Right renal pelvis (tissue), 4 donors: ENCODE measurements around the gene IFIT2. TPM values are rescaled to one million over a fixed set of nuclear protein-coding genes. Genes with fewer than 3 reads are reported as not detected.
"Not testable (repeated sequence)": the region's sequence is repeated elsewhere in the genome, so short reads cannot be mapped to it uniquely, and the experiment has no call there.

Source experiments
- DNase-seq, 4 donors: peaks; one replicate each; pipeline ENCODE4 v3.0.0-alpha.2; 2013; ENCODE audit warnings: low read depth in 4 of 4, low spot score in 3 of 4, missing footprints in 1 of 4
- polyA plus RNA-seq, 4 donors: library from polyadenylated mRNA; unstranded; fragments of 120-200 nt; gene quantifications; one replicate each; pipeline ENCODE4 v1.2.1, GENCODE V29; 2013; ENCODE audit not compliant: insufficient read length in 4 of 4

The IFIT2 gene, protein sequence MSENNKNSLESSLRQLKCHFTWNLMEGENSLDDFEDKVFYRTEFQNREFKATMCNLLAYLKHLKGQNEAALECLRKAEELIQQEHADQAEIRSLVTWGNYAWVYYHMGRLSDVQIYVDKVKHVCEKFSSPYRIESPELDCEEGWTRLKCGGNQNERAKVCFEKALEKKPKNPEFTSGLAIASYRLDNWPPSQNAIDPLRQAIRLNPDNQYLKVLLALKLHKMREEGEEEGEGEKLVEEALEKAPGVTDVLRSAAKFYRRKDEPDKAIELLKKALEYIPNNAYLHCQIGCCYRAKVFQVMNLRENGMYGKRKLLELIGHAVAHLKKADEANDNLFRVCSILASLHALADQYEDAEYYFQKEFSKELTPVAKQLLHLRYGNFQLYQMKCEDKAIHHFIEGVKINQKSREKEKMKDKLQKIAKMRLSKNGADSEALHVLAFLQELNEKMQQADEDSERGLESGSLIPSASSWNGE
- polyA plus RNA-seq = 10 to 100 TPM in 2 of 4 donors, 1 to 10 TPM in 2; 7.5 to 10.9 (median 10.1) TPM

DNA sequence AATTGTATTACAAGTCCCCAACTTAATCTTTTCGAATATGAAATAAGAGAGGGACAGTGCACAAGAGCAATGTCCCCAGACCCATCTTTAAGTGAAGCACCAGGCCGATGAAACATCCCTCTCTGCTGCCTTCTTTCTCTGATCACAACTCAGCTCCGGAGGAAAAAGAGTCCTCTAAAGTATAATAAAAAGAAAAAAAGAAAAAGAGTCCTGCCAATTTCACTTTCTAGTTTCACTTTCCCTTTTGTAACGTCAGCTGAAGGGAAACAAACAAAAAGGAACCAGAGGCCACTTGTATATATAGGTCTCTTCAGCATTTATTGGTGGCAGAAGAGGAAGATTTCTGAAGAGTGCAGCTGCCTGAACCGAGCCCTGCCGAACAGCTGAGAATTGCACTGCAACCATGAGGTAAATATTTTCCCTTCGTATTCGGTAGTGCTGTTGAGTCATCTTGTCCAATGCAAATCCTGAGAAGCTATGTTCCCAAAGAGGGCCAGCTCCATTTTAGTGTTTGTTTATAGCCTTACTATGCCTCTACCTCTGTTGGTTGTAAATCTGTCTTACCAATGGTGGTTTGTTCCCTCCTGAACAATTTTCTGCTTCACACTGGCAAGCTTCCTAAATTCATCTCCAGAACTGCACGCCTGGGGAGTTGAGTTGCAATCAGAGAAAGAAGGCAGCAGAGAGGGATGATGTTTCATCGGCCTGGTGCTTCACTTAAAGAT lies at the start of gene IFIT2:
TSS of gene IFIT2 (plus strand) at position 326 of the 725 bp plus-strand sequence. CDS start at position 404, 78 bp downstream.
- peak; percentile 47 to 63 (median 55) for DNase-seq

DNA sequence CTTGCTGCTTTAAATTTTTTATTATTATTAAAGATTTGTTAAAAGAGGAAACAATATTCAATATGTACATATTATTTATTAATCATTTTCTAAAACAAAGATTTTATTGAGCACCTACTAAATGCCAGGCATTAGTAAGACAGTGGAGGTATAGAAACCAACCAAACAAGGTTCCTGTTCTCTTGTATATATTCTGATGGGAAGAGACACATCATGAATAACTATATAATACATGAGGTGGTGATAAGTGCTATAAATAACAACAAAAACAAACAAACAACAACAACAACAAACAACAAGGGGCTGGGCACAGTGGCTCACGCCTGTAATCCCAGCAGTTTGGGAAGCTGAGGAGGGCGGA lies 49.6 kb upstream of the IFIT2 start:
- no peak for DNase-seq

- DNase-seq = not testable (repeated sequence)
These were observed 46.7 kb upstream of the IFIT2 start for GRCh38 chr10:89255091-89255579.

DNA sequence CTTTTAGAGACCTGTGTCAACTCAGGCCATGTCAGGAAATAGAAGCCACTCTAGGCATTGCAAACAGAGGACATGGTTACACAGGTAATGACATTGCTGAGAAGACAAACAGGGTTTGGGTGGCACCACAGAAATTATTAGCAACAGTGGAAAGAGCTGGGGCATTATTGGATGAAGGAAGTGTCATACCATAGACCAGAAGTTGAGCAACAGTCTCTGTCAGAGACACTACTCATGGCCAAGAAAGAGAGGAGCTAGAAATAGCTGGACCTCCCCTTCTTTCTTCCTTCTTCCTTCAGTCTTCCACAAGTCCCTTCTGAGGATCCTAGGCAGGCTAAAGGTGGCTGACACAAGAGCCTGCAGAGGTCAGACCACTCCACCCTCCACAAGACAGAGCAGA lies 46.1 kb upstream of the IFIT2 start:
- DNase-seq = no peak

GRCh38 chr10:89256340-89256739 lies 45.5 kb upstream of the IFIT2 start:
- DNase-seq = no peak

DNA sequence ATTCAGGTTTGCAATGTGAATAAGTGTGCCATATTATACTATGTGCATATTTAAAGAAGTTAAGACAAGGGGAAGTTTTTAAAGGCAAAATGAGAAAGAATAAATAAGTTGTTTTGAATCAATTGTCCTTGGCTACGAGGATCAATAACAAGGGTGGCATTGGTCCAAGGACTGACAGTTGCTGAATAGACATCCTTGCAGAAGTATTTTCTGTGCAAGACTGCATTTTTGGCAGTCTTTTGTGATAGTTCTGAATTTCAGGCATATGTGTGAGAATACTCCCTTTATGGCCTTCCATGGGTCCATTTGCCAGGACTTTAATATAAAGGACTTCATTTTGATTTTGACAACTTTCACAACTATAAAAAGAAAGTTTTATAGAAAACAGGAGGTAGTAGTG lies 44.9 kb upstream of the IFIT2 start:
- no peak for DNase-seq

DNA sequence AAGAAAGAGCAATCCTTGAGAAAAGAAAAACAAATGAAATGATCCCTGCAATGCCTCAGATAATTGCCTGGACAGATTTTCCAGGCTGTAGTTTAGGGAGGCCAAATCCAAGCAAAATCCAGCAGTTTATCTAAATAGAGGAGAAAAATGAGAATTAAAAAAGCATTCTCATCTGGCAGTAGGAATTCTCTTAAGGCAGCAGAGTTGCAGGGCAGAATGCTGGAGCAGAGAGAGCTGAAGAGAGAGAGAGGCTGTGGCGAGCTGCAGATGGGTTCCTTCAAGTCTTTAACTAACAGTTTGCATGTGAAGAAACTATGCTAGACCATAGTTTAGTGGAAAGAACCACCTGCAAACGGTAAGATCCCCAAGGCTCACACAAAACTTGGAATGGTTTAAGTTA lies 44.3 kb upstream of the IFIT2 start:
- DNase-seq = no peak

DNA sequence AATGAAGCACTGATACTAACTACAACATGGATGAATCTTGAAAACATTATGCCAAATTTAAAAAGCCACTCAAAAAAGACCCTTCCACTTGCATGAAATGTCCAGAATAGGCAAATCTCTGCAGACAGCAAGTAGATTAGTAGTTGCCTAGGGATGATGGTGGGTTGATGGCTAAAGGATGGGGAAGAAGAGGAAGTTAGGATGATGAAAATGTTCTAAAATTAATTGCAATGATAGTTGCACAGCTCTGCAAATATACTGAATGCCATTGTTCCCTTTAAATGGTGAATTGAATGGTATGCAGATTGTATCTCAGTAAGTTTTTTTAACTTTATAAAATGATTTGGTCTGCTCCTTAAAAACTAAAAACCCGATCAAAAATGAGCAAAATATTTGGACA lies 43.0 kb upstream of the IFIT2 start:
- no peak for DNase-seq

DNA sequence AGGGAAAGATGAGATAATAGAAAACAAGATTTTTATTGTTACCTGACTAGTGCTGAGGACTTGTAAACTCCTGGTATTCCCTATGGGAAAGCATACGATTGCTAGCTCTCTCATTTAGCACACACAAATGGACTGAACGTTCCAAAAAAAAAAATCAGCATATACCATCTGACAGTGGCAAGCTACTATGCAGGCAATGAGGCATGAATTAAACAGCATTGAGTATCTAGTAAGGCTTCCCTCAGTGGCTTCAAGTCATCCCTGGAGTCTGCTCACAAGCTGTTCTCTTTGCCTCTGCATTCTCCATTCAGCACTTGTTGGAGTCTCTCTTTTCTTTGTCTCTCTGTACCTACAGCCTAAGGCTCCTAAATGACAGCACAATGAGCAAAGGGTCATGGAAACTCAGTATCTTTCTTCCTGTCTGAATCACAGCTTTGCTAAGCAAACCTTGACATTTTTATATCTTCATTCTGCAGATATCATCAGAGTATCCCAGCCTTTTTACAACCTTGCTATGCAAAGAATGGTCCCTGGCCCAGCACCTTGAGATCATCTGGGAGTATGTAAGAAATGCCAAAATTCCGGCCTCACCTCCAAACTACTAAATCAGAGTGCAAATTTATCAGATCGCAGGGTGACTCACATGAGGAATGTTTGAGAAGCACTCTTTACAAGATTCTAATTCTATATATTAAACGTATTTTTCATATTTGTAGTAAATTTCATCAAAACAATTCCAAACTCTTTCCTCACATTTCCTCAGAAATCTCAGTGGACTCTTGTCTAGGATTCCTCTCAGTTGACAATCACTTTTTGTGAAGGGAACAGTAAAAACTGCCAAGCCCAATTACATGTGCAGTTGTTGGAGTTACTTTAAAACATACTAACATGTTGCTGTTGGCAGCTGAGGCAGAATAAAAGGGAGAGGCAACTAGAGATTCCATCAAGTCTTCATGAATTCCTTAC lies 39.5 kb upstream of the IFIT2 start:
- no peak for DNase-seq

- DNase-seq = no peak
These were observed 38.8 kb upstream of the IFIT2 start for GRCh38 chr10:89263091-89263490.

DNA sequence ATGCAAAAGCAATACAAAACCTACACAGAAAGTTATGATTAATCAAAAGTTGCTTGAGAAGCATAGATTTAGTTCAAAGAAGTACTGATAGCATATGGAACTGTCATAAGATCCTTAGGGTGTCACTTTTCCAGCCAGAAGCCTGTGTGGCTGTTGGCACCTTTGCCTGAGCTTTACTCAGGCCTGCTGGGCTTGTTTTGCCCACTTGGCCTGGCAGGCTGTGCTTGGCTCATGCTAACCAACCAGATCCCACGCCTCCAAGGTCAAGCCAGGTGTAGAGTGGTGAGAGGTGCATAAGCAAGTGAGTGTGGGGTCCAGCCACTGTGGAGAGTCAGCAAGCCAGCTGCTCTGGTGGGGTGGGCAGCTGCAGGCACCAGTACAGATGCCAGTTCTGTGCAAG lies 38.3 kb upstream of the IFIT2 start:
- DNase-seq = no peak

DNA sequence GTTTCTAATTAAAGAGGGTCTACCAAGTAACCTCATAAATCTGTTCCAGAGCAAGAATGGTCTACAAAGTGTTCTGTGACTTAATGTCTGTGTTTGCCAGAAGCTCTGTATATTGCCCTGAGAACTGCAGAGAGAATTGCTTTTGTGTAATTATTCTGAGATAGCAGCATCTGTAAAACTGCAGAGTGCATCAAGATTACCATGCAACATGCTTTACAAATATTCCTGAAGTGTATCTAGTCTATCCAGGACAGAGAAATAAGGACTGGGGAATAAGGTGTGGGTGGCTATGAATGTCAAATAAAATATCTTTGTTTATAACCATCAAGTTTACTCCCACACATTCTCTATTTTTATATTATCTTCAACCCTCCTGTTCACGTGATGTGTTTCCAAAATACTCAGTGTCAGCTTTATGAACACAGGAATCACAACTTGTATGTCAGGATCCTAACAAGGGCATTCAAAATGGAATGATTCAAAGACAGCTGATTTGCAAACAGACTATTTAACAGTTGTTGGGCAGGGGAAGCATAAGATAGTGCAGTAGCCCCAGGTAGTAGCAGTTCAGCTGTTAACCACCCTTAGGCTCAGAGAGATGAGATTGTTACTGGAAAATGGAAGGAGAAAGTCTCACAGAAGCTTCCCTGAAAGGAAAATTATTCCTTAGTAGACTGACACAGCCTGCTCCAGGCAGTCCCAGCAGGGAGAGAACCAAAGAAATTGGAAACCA lies 35.0 kb upstream of the IFIT2 start:
- no peak for DNase-seq

DNA sequence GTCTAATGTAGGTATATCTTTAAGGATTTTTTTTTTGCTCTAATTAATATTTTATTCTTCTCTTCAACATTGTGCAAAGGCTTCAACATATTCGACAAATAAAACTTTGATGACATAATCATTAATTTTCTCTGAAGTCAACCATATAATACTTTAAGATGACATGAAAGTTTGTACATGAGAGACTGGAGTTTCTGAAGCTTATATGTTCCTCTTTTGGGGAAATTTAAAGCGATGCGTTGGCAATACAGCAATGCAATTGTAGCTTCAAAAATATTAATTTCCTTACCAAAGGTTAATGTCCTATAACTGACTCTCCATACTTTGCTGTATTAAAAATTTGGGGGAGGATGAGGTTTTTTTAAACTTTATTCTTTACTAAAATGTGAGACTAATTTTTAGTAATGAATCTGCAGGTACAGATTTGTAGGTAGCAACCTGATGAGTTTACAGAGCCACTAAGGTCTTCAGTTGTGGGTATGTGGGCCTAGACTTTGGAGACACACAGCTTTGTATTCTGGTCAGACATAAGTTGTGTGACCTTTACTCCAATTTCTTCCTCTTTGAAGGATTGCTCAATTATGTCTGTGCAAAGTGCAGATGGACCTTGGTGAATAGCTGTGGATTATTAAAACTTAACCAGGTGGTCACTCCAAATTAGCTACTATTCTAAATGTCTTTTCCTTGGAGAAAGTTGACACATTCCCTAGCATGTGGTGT lies 32.3 kb upstream of the IFIT2 start:
- DNase-seq = no peak

GRCh38 chr10:89270153-89270483 lies 31.7 kb upstream of the IFIT2 start:
- no peak for DNase-seq

- no peak for DNase-seq
These were observed 30.3 kb upstream of the IFIT2 start for GRCh38 chr10:89271532-89271931.

DNA sequence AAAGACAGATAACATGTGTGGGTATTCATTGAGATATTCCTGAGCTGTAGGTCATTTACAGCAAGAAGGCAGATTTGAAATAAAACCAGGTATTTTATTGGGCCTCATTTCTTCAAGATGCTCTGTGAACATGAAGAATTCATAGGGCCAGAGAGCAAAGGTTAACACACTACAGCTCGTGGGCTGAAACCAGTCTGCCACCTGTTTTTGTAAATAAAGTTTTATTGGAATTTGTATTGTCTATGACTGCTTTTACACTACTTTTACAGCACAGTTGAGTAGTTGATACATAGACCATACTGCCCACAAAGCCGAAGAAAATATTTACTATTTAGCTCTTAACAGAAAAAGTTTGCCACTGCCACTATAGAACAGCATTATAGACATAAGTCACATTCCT lies 28.2 kb upstream of the IFIT2 start:
- DNase-seq = no peak

DNA sequence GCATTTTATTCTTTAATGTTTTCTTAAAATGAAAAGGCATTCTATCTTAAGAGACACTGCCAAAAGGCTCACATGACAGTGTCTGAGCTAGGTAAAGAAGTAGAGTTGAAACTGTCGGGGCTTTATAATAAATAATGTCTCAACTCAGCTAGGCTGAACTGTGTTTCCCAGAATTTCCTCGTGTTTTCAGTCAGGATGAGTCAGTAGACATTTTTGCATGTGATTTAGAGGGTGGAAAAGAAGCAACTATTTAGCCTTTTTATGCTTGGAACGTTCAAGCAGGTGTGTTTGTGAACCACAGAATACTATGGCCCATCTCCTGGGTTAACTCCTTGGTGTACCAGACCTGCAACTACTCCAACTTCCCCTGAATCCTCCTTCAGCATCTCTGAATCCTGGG lies 26.9 kb upstream of the IFIT2 start:
- no peak for DNase-seq

GRCh38 chr10:89275383-89275782 lies 26.5 kb upstream of the IFIT2 start:
- DNase-seq = no peak

DNA sequence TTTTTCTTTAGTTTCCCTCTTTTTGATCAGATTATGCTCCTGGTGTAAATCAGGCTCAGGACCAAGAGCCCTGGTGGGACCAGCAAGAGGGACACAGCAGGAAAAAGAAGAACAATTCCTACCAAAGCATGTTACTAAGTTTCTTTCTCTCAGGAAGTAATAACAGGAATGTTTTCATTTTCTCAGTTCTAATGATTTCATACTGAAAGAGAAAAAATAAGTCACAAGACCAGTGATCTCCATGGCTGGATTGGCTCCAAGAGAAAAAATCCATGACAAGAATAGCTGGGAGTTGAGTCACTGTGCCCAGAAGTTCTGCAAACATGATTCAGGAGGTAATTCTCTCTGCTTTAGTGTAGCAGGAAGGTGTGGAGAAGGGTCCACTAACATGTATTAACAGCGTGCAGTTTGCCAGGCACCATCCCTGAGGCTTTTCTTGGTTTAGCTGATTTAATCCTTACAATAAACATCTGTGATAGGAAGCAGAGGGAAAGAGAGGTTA lies 23.8 kb upstream of the IFIT2 start:
- DNase-seq = peak in 2 of 4 donors; percentile 44 to 45
